ENCODE data around the gene OVAAL. TPM values are rescaled to one million over a fixed set of nuclear protein-coding genes. Genes with fewer than 3 reads are reported as not detected.

The OVAAL gene
- total RNA-seq, 2 donors from 2014 or later = not detected

DNA sequence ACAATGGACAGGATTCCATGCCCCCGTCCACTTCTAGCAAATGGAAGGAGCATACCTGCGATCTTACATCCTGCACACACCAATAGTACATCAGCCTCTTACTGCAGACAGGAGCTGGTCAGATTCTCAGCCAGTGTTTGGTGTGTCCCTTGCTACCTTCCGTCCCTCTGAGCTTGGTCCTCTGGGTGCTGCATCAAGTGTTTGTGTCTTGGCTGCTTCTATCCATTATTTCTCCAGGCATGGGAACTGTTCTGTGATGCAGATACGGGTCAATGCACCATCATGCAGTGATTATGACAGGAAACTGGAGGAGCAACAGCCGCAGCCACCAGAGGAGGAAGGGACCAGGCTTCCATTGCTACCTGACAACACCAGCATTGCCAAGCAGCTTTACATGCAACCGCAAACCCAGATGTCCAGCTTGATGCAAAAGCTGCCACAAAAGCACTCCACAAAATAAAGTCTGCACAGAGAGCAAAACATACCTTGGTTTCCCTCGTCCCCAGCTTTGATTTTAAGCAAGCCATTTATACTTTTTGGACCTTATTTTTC is 21.9 kb upstream of the OVAAL start:
- H3K27ac ChIP-seq (ENCODE audit: low read depth, low read length) = no peak overlapping the region
- H3K36me3 Mint-ChIP-seq (ENCODE audit: low read depth) = no peaks in the 10 kb centered on the region
- H3K9ac ChIP-seq (ENCODE audit: extremely low read depth, low read length, poor library complexity, severe bottlenecking) = no peak overlapping the region
- peaks cover 2% of the 10 kb centered on the region for H3K27me3 Mint-ChIP-seq (ENCODE audit: insufficient read depth)
- H3K27ac Mint-ChIP-seq = no peak overlapping the region
- H3K9me3 ChIP-seq (ENCODE audit: control insufficient read depth, low read length) = no peaks in the 10 kb centered on the region
- no peak overlapping the region for H3K4me3 ChIP-seq (ENCODE audit: low read length)
- H3K27me3 ChIP-seq (ENCODE audit: control insufficient read depth, insufficient read depth, low read length, poor library complexity, severe bottlenecking) = no peaks in the 10 kb centered on the region
- DNase-seq = no peak
- H3K36me3 ChIP-seq (ENCODE audit: control insufficient read depth, insufficient read depth, low read length) = no peaks in the 10 kb centered on the region
- no peak overlapping the region for H3K4me3 Mint-ChIP-seq
- TF ChIP-seq, protein P1, sequence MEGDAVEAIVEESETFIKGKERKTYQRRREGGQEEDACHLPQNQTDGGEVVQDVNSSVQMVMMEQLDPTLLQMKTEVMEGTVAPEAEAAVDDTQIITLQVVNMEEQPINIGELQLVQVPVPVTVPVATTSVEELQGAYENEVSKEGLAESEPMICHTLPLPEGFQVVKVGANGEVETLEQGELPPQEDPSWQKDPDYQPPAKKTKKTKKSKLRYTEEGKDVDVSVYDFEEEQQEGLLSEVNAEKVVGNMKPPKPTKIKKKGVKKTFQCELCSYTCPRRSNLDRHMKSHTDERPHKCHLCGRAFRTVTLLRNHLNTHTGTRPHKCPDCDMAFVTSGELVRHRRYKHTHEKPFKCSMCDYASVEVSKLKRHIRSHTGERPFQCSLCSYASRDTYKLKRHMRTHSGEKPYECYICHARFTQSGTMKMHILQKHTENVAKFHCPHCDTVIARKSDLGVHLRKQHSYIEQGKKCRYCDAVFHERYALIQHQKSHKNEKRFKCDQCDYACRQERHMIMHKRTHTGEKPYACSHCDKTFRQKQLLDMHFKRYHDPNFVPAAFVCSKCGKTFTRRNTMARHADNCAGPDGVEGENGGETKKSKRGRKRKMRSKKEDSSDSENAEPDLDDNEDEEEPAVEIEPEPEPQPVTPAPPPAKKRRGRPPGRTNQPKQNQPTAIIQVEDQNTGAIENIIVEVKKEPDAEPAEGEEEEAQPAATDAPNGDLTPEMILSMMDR (conservative IDR thresholded peaks at IDR 0.05) = no peak
- no peaks in the 10 kb centered on the region for H3K4me1 ChIP-seq (ENCODE audit: control insufficient read depth, insufficient read depth, low read length)
- no peaks in the 10 kb centered on the region for H3K9me3 Mint-ChIP-seq
- H3K4me1 Mint-ChIP-seq = peaks cover 2% of the 10 kb centered on the region
- WGBS, 2 experiments (ENCODE audit: insufficient coverage in 1 of 2, insufficient read length in 1 of 2) = 94% methylated on average over 7 of the region's 7 CpGs

DNA sequence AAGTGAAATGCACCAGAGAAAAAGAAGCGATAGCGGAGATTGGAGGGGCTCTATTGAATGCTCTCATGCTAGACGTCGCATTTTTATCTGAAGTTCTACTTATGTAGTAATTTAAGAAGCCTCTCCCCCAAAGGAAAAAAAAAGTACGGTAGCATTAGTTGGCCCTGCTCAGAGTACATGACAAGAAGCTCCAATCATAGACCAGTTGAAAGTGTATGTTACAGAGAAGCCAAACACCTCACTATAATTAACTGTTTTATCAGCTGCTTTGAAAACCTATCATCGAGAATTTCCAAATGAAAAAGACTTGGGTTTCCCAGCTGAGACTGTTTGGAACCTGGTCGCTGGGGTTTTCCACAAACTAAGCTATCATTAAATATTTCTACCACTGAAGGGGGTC is 19.6 kb upstream of the OVAAL start:
- 84 to 92% methylated on average over 2 to 7 of the region's 7 CpGs for WGBS, 2 experiments (ENCODE audit: insufficient coverage in 1 of 2, insufficient read length in 1 of 2)
- H3K9me3 Mint-ChIP-seq = no peaks in the 10 kb centered on the region
- Histone ChIP-seq H3K27me3 (ENCODE audit: control insufficient read depth, insufficient read depth, low read length, poor library complexity, severe bottlenecking) (no peaks in the 10 kb centered on the region), H3K27ac (ENCODE audit: low read depth, low read length) (no peak overlapping the region), H3K4me1 (ENCODE audit: control insufficient read depth, insufficient read depth, low read length) (no peaks in the 10 kb centered on the region), H3K9ac (ENCODE audit: extremely low read depth, low read length, poor library complexity, severe bottlenecking) (no peak overlapping the region), H3K9me3 (ENCODE audit: control insufficient read depth, low read length) (no peaks in the 10 kb centered on the region), H3K36me3 (ENCODE audit: control insufficient read depth, insufficient read depth, low read length) (no peaks in the 10 kb centered on the region), H3K4me3 (ENCODE audit: low read length) (no peak overlapping the region)
- H3K27ac Mint-ChIP-seq = no peak overlapping the region
- no peaks in the 10 kb centered on the region for H3K36me3 Mint-ChIP-seq (ENCODE audit: low read depth)
- peaks cover 11% of the 10 kb centered on the region for H3K4me1 Mint-ChIP-seq
- H3K27me3 Mint-ChIP-seq (ENCODE audit: insufficient read depth) = no peaks in the 10 kb centered on the region
- TF ChIP-seq, protein P1 (conservative IDR thresholded peaks at IDR 0.05) = no peak
- no peak overlapping the region for H3K4me3 Mint-ChIP-seq
- no peak for DNase-seq

DNA sequence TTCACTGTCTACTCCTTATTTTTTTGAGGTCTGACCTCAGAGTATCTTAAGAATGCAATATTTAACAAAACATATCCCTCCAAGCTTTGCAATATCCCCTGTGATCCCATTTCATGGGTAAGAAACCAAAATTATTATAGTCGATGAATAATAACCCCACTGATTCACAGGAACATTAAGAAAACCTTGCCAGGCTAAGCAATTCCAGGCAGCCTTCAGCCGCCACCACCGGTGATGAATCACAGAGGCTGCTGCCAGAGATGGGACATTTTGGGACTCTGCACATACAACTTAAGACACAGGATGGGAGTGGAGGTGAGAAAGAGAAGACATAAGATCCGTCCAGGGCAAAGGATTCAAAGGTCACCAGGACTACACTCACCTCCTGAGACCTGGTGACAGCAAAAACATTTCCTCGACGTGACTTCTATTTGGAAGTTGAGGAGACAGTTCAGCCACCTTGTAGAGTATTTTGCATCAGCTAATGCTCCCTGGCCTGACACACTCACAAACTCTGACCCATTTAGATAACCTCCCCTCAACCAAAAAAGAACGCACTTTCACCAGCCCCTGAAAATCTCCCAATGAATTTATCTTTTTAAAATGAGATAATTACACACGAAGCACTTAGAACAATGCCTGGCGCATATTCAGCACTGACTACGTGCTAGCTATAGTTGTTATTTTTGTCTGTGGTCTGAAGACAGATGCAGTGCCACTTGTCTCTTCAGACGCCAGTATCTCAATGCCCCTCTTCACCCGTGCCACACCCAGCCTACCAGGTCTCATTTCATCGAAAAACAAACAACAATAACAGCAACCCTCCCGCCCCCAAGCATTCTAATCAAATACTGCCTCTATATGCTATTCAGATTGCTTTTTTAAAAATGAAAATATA is 17.8 kb upstream of the OVAAL start:
- WGBS, 2 experiments (ENCODE audit: insufficient coverage in 1 of 2, insufficient read length in 1 of 2) = 90 to 98% methylated on average over 7 to 14 of the region's 14 CpGs
- no peak overlapping the region for H3K27ac ChIP-seq (ENCODE audit: low read depth, low read length)
- no peaks in the 10 kb centered on the region for H3K4me1 ChIP-seq (ENCODE audit: control insufficient read depth, insufficient read depth, low read length)
- H3K4me1 Mint-ChIP-seq = peaks cover 11% of the 10 kb centered on the region
- no peak overlapping the region for H3K4me3 Mint-ChIP-seq
- H3K4me3 ChIP-seq (ENCODE audit: low read length) = no peak overlapping the region
- no peak overlapping the region for H3K9ac ChIP-seq (ENCODE audit: extremely low read depth, low read length, poor library complexity, severe bottlenecking)
- H3K27me3 Mint-ChIP-seq (ENCODE audit: insufficient read depth) = no peaks in the 10 kb centered on the region
- H3K9me3 Mint-ChIP-seq = no peaks in the 10 kb centered on the region
- H3K36me3 Mint-ChIP-seq (ENCODE audit: low read depth) = no peaks in the 10 kb centered on the region
- no peaks in the 10 kb centered on the region for H3K9me3 ChIP-seq (ENCODE audit: control insufficient read depth, low read length)
- TF ChIP-seq, protein P1 (conservative IDR thresholded peaks at IDR 0.05) = no peak
- no peak for DNase-seq
- H3K27ac Mint-ChIP-seq = no peak overlapping the region
- H3K27me3 ChIP-seq (ENCODE audit: control insufficient read depth, insufficient read depth, low read length, poor library complexity, severe bottlenecking) = no peaks in the 10 kb centered on the region
- no peaks in the 10 kb centered on the region for H3K36me3 ChIP-seq (ENCODE audit: control insufficient read depth, insufficient read depth, low read length)
